GM21737 (cell line): ENCODE data around the gene ZNF195.
"Not testable (repeated sequence)": the region's sequence is repeated elsewhere in the genome, so short reads cannot be mapped to it uniquely, and the experiment has no call there.

Source experiments
- ATAC-seq: cut with Tn5 transposase; IDR thresholded peaks from one replicate; pipeline ENCODE4 v1.9.1; 2021; ENCODE audit warnings: mild to moderate bottlenecking, moderate library complexity; ENCODE audit not compliant: unreplicated experiment

Gene ZNF195

DNA sequence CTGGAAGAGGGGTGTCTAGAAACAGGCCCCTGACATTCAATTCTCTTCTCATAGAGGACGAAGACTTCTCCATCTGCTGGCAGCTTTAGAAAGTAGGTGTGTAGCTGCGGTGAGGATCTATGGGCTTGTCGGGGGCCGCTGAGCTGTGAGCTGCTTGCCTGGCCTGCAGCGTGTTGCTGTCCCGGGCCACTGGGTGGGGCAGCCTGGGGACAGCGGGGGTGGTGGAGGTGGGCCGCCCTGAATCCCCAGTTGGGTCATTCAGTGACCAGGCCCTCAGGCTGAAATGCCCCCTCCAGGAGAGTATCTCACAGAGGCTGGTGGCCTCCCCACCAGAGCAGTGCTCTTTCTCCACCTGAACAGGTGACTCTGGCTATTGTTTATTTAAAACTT is 23.9 kb upstream of the ZNF195 start:
- ATAC-seq: not testable (repeated sequence)

DNA sequence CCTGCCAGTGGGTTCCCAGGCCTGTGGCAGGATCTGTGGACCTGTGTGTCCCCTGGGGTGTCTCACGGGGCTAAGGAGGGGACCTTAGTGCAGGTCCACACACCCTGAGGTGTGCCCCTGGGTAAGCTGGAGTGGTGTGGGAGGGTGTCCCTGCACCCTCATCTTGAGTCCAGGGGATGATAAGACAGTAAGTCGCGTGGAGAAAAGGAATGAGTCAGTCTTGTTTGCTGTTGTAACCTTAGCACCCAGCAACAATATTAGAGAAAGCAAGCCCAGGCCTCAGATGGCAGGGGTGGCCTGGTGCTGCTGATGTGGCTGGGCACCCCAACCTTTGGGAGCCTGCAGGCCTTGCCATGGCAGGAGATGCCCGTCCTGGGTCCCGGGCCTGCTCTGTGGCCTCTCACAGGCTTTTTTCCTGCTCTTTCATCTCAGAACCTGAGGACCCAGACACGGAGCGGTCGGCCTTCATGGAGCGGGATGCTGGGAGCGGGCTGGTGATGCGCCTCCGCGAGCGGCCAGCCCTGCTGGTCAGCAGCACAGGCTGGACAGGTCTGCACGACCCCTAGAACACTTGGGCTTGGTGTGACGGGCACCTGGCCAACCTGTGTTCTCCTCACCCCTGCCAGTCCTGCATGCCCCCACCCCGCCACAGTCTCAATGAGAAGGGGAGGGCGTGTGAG is 23.4 kb upstream of the ZNF195 start:
- not testable (repeated sequence) for ATAC-seq

DNA sequence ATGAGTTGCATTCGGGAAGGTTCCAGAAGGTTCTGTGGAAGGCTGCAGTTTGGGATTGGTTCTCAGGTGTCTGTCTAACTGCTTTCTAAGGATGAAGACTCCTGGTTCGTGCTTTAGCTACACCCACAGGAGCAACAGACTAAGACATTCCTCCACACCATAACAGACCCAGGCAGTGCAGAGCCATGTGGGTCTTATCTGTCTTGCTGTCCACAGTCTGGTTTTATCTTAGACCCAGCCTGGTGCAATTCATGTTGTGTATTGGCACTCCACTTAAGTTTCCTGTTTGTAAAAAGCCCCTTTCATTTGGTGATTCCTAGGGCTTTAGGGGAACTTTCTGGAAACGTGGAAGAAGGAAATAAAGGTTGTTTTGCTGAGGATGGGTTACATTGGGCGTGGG is 22.1 kb upstream of the ZNF195 start:
- ATAC-seq: not testable (repeated sequence)

DNA sequence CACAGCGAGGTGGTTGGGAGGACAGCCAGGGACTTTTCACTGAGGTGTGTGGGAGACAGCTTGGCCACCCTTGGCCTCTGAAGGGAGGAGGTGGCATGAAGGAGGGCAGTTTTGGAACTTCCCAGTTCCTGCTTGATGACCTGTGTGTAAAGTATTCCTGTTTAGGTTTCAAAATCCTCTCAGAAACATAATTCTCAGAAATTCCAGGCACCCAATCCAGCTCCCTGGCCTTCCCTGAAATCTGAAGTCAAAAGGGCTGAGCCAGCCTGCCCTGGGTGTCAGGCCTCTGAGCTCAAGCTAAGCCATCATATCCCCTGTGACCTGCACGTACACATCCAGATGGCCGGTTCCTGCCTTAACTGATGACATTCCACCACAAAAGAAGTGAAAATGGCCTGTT is 19.6 kb upstream of the ZNF195 start:
- ATAC-seq: not testable (repeated sequence)

DNA sequence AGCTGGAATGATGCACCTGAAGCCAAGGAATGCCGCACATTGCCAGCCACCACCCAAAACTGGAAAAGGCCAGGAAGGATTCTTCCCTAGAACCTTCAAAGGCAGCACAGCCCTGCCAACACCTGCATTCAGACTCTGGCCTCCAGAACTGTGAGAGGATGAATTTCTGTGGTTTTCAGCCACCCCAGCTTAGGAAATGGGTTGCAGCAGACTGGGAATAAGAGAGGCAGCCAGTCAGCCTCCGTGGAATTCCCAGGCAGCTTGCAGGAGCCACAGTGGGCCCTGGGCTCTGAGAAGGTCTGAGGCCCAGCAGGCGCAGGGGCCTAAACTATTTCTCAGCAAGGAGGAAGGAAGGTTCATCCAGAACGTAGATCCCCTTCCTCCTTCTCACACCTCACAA is 19.2 kb upstream of the ZNF195 start:
- not testable (repeated sequence) for ATAC-seq

DNA sequence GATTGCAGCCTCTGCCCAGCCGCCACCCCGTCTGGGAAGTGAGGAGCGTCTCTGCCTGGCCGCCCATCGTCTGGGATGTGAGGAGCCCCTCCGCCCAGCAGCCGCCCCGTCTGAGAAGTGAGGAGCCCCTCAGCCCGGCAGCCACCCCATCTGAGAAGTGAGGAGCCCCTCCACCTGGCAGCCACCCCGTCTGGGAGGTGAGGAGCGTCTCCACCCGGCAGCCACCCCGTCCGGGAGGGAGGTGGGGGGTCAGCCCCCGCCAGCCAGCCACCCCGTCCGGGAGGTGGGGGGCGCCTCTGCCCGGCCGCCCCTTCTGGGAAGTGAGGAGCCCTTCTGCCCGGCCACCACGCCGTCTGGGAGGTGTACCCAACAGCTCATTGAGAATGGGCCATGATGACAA is 18.3 kb upstream of the ZNF195 start:
- ATAC-seq: not testable (repeated sequence)

DNA sequence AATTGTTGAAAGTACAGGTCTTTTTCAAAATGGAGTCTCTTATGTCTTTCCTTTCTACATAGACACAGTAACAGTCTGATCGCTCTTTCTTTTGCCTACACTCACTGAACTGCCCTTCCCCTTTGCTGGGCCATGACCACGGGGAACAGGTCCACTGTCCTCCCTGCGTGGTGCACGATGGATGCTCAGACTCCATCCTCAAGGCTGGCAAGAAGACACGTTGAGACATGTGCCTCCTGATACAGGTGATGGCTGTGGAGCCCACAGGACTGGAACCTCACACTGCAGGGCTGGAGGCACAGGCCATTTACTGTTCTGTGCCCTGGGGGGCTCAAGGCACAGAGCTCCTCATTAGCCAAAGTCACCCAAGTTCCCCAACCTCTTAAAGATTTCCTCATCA is 16.5 kb upstream of the ZNF195 start:
- ATAC-seq: not testable (repeated sequence)

DNA sequence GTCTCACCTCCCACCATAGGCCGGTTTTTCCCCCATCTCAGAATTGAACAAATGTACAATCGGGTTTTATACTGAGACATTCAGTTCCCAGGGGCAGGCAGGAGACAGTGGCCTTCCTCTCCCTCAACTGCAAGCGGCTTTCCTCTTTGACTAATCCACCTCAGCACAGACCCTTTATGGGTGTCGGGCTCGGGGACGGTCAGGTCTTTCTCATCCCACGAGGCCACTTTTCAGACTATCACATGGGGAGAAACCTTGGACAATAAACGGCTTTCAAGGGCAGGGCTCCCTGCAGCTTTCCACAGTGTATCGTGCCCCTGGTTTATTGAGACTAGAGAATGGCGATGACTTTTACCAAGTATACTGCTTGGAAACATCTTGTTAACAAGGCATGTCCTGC is 16.0 kb upstream of the ZNF195 start:
- ATAC-seq: not testable (repeated sequence)

DNA sequence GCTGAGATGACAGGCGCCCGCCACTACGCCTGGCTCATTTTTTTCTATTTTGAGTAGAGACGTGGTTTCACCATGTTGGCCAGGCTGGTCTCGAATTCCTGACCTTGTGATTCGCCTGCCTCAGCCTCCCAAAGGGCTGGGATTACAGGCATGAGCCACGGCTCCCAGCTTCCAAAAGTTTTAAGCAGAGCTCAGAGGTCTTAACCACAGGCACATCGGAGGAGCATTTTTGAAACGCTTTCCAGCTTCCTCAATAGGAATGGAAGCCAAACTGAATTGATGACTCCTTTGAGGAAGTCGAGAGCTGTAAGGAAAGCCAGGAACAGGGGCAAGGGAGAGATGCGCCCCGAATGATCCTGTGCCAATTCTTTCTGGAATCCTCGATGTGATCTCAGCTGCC is 14.5 kb upstream of the ZNF195 start:
- not testable (repeated sequence) for ATAC-seq

DNA sequence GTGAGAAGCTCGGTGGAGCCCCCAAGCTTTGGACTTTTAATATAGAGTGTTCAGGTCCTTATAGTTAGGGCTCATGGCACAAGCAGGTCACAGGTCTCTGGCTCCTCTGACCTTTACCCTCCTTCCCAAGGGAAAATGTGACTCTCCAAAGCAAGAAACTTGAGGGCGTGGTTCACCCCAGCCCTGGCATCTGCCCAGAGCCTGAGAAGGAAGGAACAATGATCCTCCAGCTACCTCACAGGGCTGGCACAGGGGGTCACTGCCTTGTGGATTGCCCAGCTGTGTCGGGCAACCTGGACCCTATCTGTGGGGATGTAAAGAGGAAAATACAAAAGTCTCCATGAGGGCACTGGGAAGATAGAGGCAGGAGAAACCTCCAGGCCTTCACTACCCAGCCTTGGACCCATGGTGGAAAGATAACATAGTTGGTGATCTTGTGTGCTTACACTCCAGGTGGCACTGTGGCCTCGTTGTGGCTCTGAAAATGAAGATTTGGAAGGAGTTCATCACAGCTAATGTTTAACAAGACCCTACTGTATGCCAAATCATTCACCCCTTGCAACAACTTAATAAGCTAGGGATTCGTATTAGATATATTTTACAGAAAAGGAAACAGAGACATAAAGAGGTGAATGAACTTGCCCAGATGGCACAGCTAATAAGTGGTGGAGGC is 3.8 kb upstream of the ZNF195 start:
- no peak for ATAC-seq

DNA sequence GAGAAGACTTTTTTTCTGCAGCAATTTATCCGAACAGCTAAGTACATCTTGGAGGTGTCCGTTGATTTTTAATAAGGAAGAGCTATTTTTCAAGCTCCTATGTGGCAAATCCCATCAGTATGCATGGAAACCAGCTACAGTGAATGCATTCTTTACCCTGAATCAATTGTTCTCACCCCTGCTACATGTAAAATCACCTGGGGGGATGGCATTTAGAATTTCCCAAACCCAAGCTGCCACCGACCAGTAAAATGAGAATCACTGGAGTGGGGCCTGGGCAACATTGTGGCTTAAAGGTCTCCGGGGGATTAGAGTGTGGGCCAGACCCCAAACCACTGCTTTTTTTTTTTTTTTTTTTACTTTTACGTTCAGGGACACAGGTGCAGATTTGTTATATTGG is 2.8 kb upstream of the ZNF195 start:
- ATAC-seq: no peak

DNA sequence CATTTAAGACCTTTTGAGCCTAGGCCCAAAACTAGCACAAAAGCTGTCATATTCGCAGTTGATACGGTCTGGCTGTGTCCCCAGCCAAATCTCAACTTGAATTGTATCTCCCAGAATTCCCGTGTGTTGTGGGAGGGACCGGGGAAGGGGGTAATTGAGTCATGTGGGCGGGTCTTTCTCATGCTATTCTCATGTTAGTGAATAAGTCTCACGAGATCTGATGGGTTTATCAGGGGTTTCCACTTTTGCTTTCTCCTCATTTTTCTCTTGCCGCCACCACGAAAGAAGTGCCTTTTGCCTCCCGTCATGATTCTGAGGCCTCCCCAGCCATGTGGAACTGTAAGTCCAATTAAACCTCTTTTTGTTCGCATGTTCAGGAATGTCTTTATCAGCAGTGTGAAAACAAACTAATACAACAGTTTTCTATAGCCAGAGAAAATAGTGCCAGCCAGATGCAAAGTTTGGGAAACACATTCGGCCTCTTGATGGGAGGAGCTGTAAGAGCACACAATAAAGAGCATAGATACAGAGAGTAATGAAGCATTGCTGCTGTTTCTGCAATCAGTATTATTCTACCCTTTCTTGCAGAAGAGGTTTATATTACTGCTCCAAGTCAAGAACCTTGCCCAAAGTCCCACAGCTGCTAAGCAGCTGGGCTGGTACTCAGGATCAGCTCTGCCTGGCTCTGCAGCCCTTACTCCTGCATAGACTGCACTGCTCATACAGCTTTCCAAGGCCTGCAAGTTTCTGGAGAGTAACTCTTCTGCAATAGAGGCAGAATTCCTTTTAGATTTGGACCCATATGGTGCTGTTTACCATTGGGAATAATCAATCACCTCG is 2.0 kb upstream of the ZNF195 start:
- no peak for ATAC-seq

DNA sequence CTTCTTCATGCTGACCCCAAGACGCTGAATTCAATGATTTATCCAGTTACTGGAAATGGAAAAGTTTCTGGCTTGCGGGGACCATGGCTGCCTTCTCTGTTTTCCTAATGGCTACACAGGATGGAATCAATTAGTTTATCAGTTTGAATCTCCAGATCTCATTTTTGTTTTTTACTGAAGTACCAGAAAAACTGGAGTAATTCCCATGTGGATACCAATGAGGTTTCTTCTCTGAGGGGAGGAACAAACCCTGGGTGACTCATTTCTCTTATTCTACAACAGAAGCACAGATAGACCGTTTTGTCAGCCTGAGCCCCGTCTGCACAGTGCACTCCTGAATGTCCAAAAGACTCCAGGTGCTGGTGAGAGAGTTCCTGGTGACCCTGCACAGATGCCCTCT is 3.4 kb downstream of the ZNF195 start:
- ATAC-seq: no peak

DNA sequence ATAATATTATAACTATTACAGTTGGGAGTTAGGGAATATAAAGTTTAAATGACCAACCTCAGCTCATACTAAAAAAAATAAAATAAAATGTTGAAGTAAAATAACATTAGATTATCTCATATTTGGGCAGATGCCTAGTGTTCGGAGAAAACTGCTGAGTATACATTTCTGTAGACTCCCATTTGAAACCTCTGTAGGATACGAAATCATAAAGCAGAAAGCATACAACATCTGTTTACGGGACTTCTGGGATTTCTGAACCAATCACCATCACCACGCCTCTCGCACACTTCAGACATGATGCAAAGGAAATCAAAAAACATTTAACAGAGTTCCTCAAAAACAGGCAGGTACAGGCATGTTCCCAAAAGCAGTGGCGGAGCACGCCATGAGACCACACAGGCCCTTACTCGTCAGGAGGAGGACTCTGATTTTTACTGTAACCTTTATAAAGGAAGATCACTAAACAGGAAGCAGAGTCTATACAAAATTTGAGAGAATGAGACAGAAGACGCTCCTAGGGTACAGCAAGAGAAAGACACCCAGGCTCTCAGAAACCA is 8.6 kb downstream of the ZNF195 start:
- ATAC-seq: no peak

DNA sequence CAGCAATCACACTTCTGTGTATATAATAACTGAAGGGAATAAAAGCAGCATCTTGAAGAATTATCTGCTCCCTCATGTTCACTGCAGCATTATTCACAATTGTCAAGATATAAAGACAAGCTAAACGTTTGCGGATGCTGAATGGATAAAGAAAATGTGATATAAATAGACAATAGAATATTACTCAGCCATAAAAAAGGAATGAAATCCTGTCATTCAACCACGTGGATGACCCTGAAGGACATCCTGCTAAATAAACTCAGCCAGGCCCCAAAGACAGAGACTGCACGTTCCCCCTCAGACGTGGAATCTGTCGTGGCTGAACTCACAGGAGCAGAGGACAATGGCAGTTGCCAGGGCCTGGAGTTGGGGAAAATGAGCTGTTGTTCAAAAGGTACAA is 9.6 kb downstream of the ZNF195 start:
- no peak for ATAC-seq

DNA sequence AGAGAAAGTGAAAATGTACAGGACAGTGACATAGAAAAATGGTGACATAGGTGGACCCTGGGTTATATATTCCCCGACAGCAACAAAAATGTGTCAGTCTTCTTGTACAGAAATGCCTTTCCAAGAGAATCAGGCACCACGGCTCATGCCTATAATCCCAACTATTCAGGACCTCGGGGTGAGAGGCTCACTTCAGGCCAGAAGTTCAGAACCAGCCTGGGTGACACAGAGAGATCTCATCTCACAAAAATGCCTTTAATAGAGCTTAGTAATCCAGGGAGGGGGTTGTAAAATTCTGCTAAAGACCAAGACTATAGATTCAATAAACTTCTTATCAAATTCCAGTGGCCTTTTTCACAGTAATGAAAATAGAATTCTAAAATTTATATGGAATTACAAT is 10.7 kb downstream of the ZNF195 start:
- no peak for ATAC-seq

DNA sequence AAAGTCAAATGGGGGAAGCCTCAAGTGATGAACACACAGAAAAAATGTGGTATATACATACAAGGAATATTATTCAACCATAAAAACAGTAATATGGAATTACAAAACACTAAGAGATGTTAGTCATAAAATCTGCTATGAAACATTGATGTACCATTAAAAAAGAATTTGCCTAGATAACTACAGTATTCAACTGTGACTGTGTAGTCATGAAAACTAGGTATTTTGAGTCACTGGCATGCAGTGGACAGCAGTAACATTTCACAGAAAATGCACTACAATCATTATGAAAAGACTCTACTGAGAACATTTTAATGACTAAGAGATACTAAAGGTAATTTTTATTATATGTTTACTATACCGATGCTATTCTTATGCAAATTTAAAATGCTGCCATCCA is 11.7 kb downstream of the ZNF195 start:
- ATAC-seq: no peak

DNA sequence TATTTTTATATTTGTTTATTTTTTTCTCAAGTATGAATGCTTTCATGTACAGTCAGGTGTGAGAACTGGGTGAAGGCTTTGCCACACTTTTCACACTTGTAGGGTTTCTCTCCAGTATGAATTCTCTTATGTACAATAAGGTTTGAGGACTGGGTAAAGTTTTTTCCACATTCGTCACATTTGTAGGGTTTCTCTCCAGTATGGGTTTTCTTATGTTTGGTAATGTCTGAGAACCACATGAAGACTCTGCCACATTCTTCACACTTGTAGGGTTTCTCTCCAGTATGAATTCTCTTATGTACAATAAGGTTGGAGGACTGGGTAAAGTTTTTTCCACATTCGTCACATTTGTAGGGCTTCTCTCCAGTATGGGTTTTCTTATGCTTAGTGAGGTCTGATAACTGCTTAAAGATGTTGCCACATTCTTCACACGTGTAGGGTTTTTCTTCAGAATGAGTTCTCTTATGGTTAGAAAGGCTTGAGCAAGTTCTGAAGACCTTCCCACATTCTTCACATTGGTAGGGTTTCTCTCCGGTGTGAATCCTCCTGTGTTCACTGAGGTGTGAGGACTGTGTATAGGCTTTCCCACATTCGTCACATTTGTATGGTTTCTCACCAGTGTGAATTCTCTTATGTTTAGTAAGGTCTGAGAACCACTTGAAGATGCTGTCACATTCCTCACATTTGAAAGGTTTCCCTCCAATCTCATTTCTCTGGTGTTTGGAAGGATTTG is 19.7 kb downstream of the ZNF195 start:
- no peak for ATAC-seq

DNA sequence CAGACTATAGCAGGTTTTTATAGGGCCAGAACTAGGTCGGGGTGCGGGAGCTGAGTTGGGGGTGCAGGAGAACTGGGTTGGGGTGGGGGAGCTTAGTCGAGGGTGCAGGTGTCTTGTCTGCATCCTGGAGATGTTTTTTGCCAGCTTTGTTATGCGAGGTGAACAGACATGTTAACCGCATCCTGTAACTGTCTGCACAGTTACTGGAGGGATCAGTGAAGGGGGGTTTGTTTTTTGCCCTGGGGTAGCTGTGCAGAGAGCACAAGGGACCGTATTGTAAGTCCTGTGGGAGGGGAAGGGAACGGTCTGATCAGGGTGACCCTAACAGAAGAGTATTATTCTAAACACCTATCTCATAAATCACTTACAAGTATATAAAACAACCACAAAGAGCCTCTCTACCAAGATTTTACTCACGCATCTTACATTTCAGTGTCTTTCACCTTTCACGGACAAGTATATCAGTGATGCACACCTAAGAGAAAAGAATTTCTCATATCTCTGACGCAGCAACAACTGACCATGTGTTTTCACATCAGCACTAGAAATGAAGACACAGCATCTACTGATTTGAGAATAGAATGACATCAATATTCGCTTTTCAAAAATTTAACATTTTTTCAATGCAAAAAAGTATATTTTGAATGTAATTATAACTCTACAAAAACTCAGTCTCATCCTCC is 20.8 kb downstream of the ZNF195 start:
- no peak for ATAC-seq

DNA sequence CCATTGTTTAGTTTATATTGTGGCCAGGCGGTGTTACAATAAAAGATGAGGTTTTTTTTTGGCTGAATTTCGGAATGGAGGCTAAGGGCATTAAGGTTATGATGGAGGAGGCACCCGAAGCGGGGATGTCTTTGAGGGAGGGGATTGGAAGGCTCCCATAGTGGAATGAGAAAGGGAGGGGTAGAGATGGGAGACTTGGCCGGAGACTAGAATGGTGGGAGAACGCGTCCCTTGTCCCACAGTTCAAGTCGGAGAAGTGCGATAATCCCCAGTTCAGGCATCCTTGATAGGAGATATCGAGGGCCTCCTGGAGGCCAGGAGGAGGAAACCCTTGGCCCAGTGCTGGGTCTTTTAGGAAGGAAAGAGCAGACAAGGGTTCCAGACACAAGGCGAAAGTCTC is 21.6 kb downstream of the ZNF195 start:
- no peak for ATAC-seq
